ENCODE measurements around the gene CADPS.

GRCh38 chr3:62405566-62405965 lies 469.6 kb downstream of the CADPS start:
- TF ChIP-seq, protein P1, sequence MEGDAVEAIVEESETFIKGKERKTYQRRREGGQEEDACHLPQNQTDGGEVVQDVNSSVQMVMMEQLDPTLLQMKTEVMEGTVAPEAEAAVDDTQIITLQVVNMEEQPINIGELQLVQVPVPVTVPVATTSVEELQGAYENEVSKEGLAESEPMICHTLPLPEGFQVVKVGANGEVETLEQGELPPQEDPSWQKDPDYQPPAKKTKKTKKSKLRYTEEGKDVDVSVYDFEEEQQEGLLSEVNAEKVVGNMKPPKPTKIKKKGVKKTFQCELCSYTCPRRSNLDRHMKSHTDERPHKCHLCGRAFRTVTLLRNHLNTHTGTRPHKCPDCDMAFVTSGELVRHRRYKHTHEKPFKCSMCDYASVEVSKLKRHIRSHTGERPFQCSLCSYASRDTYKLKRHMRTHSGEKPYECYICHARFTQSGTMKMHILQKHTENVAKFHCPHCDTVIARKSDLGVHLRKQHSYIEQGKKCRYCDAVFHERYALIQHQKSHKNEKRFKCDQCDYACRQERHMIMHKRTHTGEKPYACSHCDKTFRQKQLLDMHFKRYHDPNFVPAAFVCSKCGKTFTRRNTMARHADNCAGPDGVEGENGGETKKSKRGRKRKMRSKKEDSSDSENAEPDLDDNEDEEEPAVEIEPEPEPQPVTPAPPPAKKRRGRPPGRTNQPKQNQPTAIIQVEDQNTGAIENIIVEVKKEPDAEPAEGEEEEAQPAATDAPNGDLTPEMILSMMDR (conservative IDR thresholded peaks at IDR 0.05; ENCODE audit: low read depth, low read length), result no peak
- TF ChIP-seq EZH2 (IDR thresholded peaks at IDR 0.05; ENCODE audit: borderline replicate concordance, low read depth, low read length, poor library complexity, severe bottlenecking), result no peak

Measured in A673 (cell line).